Adipocyte (in vitro differentiated cells): ENCODE results near the gene UQCRHL.
"Not testable (repeated sequence)": the region's sequence is repeated elsewhere in the genome, so short reads cannot be mapped to it uniquely, and the experiment has no call there.

Experiments used
- DNase-seq: peaks from one replicate; pipeline ENCODE4 v3.0.0-alpha.2; 2015; ENCODE audit warnings: low read depth
- H3K27me3 ChIP-seq: replicated peaks from 2 replicates; pipeline ENCODE4 v1.7.0; 2013; ENCODE audit warnings: mild to moderate bottlenecking, low read length, moderate library complexity; ENCODE audit not compliant: control insufficient read depth, insufficient read depth
- H3K36me3 ChIP-seq: 2 replicates; pipeline ENCODE4 v1.7.0; 2013; ENCODE audit warnings: low read length, mild to moderate bottlenecking, moderate library complexity; ENCODE audit not compliant: control insufficient read depth, insufficient read depth, severe bottlenecking
- H3K4me1 ChIP-seq: 2 replicates; pipeline ENCODE4 v1.7.0; 2013; ENCODE audit warnings: mild to moderate bottlenecking, low read length, moderate library complexity; ENCODE audit not compliant: control insufficient read depth, insufficient read depth
- H3K4me3 ChIP-seq: 2 replicates; pipeline ENCODE4 v1.7.0; 2013; ENCODE audit warnings: mild to moderate bottlenecking, low read length, moderate library complexity
- H3K9ac ChIP-seq: 2 replicates; pipeline ENCODE4 v1.7.0; 2013; ENCODE audit warnings: mild to moderate bottlenecking, low read length, moderate library complexity
- H3K9me3 ChIP-seq: 2 replicates; pipeline ENCODE4 v1.7.0; 2013; ENCODE audit warnings: mild to moderate bottlenecking, low read length, moderate library complexity; ENCODE audit not compliant: control insufficient read depth

Gene UQCRHL

GRCh38 chr1:15833842-15834405 is 26.5 kb upstream of the UQCRHL start:
- Histone ChIP-seq H3K4me3 (peak overlapping the region; percentile 92), H3K9ac (peak overlapping the region; percentile 98), H3K4me1 (peaks cover 20% of the 10 kb centered on the region), H3K36me3 (no peaks in the 10 kb centered on the region), H3K9me3 (no peaks in the 10 kb centered on the region), H3K27me3 (no peaks in the 10 kb centered on the region)
- peak; percentile 38 for DNase-seq

GRCh38 chr1:15833069-15833679 is 25.7 kb upstream of the UQCRHL start:
- H3K4me3 ChIP-seq = peak overlapping the region; percentile 92
- H3K9me3 ChIP-seq = no peaks in the 10 kb centered on the region
- peak overlapping the region; percentile 98 for H3K9ac ChIP-seq
- H3K27me3 ChIP-seq = no peaks in the 10 kb centered on the region
- H3K4me1 ChIP-seq = peaks cover 20% of the 10 kb centered on the region
- DNase-seq = no peak
- H3K36me3 ChIP-seq = no peaks in the 10 kb centered on the region

GRCh38 chr1:15830258-15830657 is 22.8 kb upstream of the UQCRHL start:
- no peaks in the 10 kb centered on the region for H3K9me3 ChIP-seq
- no peak overlapping the region for H3K4me3 ChIP-seq
- H3K4me1 ChIP-seq = peaks cover 27% of the 10 kb centered on the region
- no peak overlapping the region for H3K9ac ChIP-seq
- no peaks in the 10 kb centered on the region for H3K27me3 ChIP-seq
- no peaks in the 10 kb centered on the region for H3K36me3 ChIP-seq
- DNase-seq = no peak

GRCh38 chr1:15828931-15829330 is 21.5 kb upstream of the UQCRHL start:
- not testable (repeated sequence) for H3K4me3 ChIP-seq, DNase-seq, H3K36me3 ChIP-seq, H3K9me3 ChIP-seq, H3K27me3 ChIP-seq, H3K9ac ChIP-seq
- peaks cover 29% of the 10 kb centered on the region for H3K4me1 ChIP-seq

DNA sequence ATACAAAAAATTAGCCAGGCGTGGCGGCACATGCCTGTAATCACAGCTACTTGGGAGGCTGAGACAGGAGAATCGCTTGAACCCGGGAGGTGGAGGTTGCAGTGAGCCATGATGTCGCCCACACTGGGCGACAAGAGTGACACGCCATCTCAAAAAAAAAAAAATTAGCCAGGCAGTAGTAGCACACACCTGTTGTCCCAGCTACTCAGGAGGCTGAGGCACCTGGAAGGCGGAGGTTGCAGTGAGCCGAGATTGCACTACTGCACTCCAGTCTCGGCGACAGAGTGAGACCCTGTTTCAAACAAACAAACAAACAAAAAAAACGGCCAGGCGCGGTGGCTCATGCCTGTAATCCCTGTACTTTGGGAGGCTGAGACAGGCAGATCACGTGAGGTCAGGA is 20.1 kb upstream of the UQCRHL start:
- not testable (repeated sequence) for H3K9ac ChIP-seq, H3K9me3 ChIP-seq, H3K4me3 ChIP-seq, H3K27me3 ChIP-seq, DNase-seq, H3K36me3 ChIP-seq
- H3K4me1 ChIP-seq = peaks cover 18% of the 10 kb centered on the region

DNA sequence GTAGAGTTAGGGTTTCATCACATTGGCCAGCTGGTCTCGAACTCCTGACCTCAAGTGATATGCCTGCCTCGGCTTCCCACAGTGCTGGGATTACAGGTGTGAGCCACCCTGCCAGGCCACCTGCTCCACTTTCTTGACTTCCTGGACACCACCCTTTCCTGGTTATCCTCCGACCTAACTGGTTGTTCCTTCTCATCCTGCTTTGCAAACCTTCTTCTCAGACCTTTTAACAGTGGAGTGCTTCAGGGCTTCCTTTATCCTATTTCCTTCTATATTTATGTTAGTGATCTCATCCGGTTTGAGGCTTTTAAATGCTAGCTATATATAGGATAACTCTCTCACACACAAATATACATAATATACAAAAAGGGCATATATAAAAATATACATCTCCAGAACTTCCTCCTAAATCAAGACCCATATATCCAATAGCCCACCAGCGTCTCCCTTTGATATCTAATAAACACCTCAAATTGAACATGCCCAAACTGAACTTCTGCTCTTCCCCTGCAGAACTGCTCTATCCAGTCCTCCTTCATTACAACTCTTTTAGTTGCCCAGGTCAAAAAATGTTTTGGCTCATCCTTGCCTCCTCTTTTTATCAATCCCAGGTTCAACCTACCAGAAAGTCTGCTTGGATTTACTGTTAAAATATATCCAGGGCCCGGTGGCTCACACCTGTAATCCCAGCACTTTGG is 19.5 kb upstream of the UQCRHL start:
- no peaks in the 10 kb centered on the region for H3K27me3 ChIP-seq
- no peak for DNase-seq
- H3K36me3 ChIP-seq = no peaks in the 10 kb centered on the region
- H3K4me1 ChIP-seq = peaks cover 14% of the 10 kb centered on the region
- H3K9ac ChIP-seq = no peak overlapping the region
- H3K4me3 ChIP-seq = no peak overlapping the region
- H3K9me3 ChIP-seq = no peaks in the 10 kb centered on the region

GRCh38 chr1:15825800-15826199 is 18.4 kb upstream of the UQCRHL start:
- Histone ChIP-seq H3K4me3 (peak overlapping the region; percentile 44), H3K27me3 (no peaks in the 10 kb centered on the region), H3K4me1 (peaks cover 11% of the 10 kb centered on the region), H3K36me3 (no peaks in the 10 kb centered on the region), H3K9me3 (no peaks in the 10 kb centered on the region), H3K9ac (peak overlapping the region; percentile 40)
- DNase-seq = peak; percentile 31

DNA sequence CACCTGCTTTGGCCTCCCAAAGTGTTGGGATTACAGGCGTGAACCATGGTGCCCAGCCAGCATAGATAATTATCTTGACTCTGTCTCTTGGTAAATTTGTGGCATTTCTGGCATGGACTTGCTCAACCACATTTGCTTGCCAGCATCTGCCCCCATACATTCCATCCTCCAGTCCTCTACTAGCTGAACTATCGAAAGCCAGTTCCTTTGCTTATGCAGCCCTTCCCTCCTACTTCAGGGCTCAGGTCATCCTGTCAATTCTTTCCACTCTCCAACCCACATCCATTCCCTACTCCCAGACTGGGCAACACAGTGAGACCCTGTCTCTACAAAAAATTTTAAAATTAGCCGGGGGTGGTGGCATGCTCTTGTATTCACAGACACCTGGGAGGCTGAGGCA is 13.0 kb upstream of the UQCRHL start:
- Histone ChIP-seq H3K4me3 (no peak overlapping the region), H3K36me3 (no peaks in the 10 kb centered on the region), H3K4me1 (peaks cover 19% of the 10 kb centered on the region), H3K9me3 (no peaks in the 10 kb centered on the region), H3K9ac (no peak overlapping the region), H3K27me3 (no peaks in the 10 kb centered on the region)
- DNase-seq = peak; percentile 52

DNA sequence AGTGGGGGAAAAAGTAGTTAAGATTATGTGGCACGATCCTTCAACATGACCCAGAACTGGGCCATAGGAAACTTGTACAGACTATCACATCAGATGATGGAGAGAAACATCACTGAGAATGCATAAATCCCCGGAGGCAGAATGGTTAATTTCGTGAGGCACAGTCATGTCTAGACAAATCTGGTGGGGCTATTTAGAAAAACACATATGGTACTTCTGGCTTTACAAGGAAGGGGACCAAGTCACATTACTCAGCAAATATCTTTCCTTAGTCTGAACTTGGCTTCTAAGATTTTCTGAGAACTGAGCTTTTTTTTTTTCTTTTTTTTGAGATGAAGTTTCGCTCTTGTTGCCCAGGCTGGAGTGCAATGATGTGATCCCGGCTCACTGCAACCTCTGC is 9.2 kb upstream of the UQCRHL start:
- Histone ChIP-seq H3K4me3 (no peak overlapping the region), H3K4me1 (peaks cover 20% of the 10 kb centered on the region), H3K27me3 (no peaks in the 10 kb centered on the region), H3K9me3 (no peaks in the 10 kb centered on the region), H3K36me3 (no peaks in the 10 kb centered on the region), H3K9ac (no peak overlapping the region)
- no peak for DNase-seq

DNA sequence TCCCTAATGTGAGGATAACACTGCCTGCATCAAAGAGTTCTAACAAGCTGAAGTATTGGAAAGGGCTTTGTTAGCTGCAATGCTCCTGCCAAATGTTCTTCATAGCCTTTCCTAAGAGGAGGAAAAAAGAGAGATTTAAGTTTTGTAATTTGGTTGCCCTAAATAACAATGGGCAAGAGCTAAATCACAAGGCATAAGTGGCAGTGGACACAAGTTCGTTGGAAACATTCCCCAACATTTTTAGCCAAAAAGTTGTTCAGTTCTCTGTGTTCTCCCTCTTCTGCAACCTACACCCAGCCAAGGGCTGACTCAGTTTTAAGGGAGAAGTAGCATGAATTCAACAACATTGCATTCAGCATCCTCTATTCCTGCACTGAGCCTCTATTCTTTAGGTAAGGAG is 2.6 kb upstream of the UQCRHL start:
- peak overlapping the region; percentile 67 for H3K4me3 ChIP-seq
- H3K36me3 ChIP-seq = no peaks in the 10 kb centered on the region
- DNase-seq = no peak
- H3K9ac ChIP-seq = peak overlapping the region; percentile 88
- H3K27me3 ChIP-seq = no peaks in the 10 kb centered on the region
- H3K4me1 ChIP-seq = peaks cover 31% of the 10 kb centered on the region
- H3K9me3 ChIP-seq = no peaks in the 10 kb centered on the region

GRCh38 chr1:15808955-15809354 is 1.5 kb upstream of the UQCRHL start:
- Histone ChIP-seq H3K36me3 (no peaks in the 10 kb centered on the region), H3K4me3 (no peak overlapping the region), H3K9me3 (no peaks in the 10 kb centered on the region), H3K27me3 (no peaks in the 10 kb centered on the region), H3K4me1 (peaks cover 31% of the 10 kb centered on the region), H3K9ac (no peak overlapping the region)
- DNase-seq = no peak
